Sigmoid colon (tissue), 4 donors: ENCODE results near the gene TMEM26.

ENCODE experiments used
- POLR2AphosphoS5 ChIP-seq, 4 donors: sonication (generic); formaldehyde crosslinking; IDR thresholded peaks; one replicate each; pipeline ENCODE4 v1.6.1; 2017; ENCODE audit warnings: antibody characterized with exemption in 4 of 4
- TF ChIP-seq, protein P1 (sequence below), 4 experiments: fragments of 450-650 bp in 3 of 4; fragments of 200-600 bp in 1 of 4; IDR thresholded peaks; one replicate each; pipeline ENCODE4 v1.5.1; 2016 to 2019; ENCODE audit warnings: antibody characterized with exemption in 4 of 4, mild to moderate bottlenecking in 3 of 4, moderate library complexity in 2 of 4

DNA sequence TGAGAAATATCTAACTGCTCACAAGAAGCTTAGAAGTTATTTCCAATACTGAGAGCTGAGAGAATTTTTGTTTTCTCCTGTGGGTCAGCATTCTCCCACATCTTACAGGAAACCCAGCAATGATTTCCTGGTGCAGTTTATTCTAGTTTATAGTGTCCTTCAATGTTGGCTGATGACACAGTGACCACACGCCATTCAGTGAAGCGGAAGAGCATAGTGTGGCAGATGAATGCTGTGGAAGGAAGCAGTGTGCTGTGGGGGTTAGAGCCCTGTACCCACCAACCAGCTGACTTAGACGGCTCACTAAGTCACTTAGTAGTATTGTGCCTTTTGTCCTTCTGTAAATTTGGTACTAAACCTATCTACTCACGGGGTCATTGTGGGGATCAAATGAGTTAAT is 1.4 kb upstream of the TMEM26 start:
- TF ChIP-seq POLR2AphosphoS5 (IDR thresholded peaks at IDR 0.05) = no peak
- TF ChIP-seq, protein P1, sequence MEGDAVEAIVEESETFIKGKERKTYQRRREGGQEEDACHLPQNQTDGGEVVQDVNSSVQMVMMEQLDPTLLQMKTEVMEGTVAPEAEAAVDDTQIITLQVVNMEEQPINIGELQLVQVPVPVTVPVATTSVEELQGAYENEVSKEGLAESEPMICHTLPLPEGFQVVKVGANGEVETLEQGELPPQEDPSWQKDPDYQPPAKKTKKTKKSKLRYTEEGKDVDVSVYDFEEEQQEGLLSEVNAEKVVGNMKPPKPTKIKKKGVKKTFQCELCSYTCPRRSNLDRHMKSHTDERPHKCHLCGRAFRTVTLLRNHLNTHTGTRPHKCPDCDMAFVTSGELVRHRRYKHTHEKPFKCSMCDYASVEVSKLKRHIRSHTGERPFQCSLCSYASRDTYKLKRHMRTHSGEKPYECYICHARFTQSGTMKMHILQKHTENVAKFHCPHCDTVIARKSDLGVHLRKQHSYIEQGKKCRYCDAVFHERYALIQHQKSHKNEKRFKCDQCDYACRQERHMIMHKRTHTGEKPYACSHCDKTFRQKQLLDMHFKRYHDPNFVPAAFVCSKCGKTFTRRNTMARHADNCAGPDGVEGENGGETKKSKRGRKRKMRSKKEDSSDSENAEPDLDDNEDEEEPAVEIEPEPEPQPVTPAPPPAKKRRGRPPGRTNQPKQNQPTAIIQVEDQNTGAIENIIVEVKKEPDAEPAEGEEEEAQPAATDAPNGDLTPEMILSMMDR (IDR thresholded peaks at IDR 0.05) = no peak
